ENCODE measurements around the gene BCL7A.
A peak's percentile ranks its signal among the peaks of the same experiment; 100 is the strongest.

BCL7A gene

GRCh38 chr12:122063694-122064024, 42.0 kb downstream of the BCL7A start:
- ChIA-PET POLR2A (ENCODE audit: low non-redundant PET) (no interaction called here), CTCF (interaction anchor here (0.6 to 1.1 kb wide), 4 partner anchors 15 to 60 kb away, joined by 4 to 7 read pairs (median 6); partner anchors contain the start of gene MLXIP)
- DNase-seq (ENCODE audit: low spot score) = no peak
- TF ChIP-seq CTCF (conservative IDR thresholded peaks at IDR 0.05; ENCODE audit: low read depth) = no peak
- H3K27ac ChIP-seq = peak overlapping the region; percentile 93

GRCh38 chr12:122064025-122064777, 42.5 kb downstream of the BCL7A start:
- ChIA-PET POLR2A (ENCODE audit: low non-redundant PET) (no interaction called here), CTCF (interaction anchor here (1.1 kb wide), 1 partner anchor 14 kb away, joined by 4 read pairs; the partner anchor contains the start of gene MLXIP)
- peak overlapping the region; percentile 93 for H3K27ac ChIP-seq
- no peak for TF ChIP-seq CTCF (conservative IDR thresholded peaks at IDR 0.05; ENCODE audit: low read depth)
- peak; percentile 77 for DNase-seq (ENCODE audit: low spot score)

GRCh38 chr12:122064780-122065588, 43.3 kb downstream of the BCL7A start:
- peak overlapping the region; percentile 93 for H3K27ac ChIP-seq
- TF ChIP-seq CTCF (conservative IDR thresholded peaks at IDR 0.05; ENCODE audit: low read depth) = no peak
- DNase-seq (ENCODE audit: low spot score) = peak; percentile 42
- CTCF ChIA-PET = no interaction called here
- POLR2A ChIA-PET (ENCODE audit: low non-redundant PET) = no interaction called here

- POLR2A ChIA-PET (ENCODE audit: low non-redundant PET) = no interaction called here
- no peak for TF ChIP-seq CTCF (conservative IDR thresholded peaks at IDR 0.05; ENCODE audit: low read depth)
- CTCF ChIA-PET = interaction anchor here (0.6 to 0.7 kb wide), 2 partner anchors 31 to 41 kb away, joined by 4 read pairs; no protein-coding TSS in a partner anchor
- H3K27ac ChIP-seq = no peak overlapping the region
- DNase-seq (ENCODE audit: low spot score) = no peak
These were observed 45.9 kb downstream of the BCL7A start for GRCh38 chr12:122067548-122067947.

GRCh38 chr12:122067966-122068365, 46.3 kb downstream of the BCL7A start:
- DNase-seq (ENCODE audit: low spot score) = no peak
- CTCF ChIA-PET = interaction anchor here (0.7 kb wide), 1 partner anchor 31 kb away, joined by 4 read pairs; no protein-coding TSS in a partner anchor
- no peak overlapping the region for H3K27ac ChIP-seq
- POLR2A ChIA-PET (ENCODE audit: low non-redundant PET) = no interaction called here
- no peak for TF ChIP-seq CTCF (conservative IDR thresholded peaks at IDR 0.05; ENCODE audit: low read depth)

Data from RWPE1 (cell line).